ENCODE results near the gene SPOPL. TPM values are rescaled to one million over a fixed set of nuclear protein-coding genes. Genes with fewer than 3 reads are reported as not detected.

SPOPL gene
- total and polyA plus RNA-seq, 10 of the 15 experiments (the other 5 are each of a cell fraction or from before 2014, with no cell fraction given) = 4.0 to 25.0 (median 11.5) TPM

DNA sequence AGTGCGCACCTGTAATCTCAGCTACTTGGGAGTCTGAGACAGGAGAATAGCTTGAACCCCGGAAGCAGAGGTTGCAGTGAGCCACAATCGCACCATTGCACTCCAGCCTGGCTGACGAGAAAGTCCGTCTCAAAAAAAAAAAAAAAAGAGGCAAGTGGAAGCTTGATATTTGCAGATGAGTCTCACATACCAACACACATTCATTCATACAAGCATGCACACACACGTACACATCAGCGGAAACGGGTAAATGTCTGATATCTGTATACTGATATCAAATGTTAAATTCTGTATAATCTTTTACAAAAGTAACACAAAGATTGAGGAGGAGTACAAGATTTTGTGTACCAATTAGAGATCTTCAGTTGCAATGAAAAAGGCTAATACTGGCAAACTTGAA, 47.8 kb upstream of the SPOPL start:
- H2AFZ ChIP-seq (ENCODE audit: control insufficient read depth, low read depth, low read length) = no peak overlapping the region
- no TSS peak for BruUV-seq (replicated peaks)
- RAD21 ChIA-PET (ENCODE audit: unreplicated experiment) = no interaction called here

More for the DNA sequence above, 47.8 kb upstream of the SPOPL start:
- intact Hi-C loops (cut with micrococcal nuclease; ENCODE audit: unreplicated experiment) = no loop called here
- in situ Hi-C loops (cut with MboI) = no loop called here
- 97% methylated on average over 8 of the region's 8 CpGs for WGBS (ENCODE audit: insufficient coverage, insufficient replicate concordance, low lambda C conversion rate, missing lambda C conversion rate)
- DNase-seq (ENCODE audit: low read depth, low spot score) (no peak), ATAC-seq (no peak), FAIRE-seq (no peak)
- Histone ChIP-seq H3K9ac (ENCODE audit: control insufficient read depth, insufficient read depth, low read length) (no peak overlapping the region), H3K27ac (ENCODE audit: control insufficient read depth, insufficient read depth) (no peak overlapping the region), H3K27me3 (replicated peaks in 1 of 2; ENCODE audit: control insufficient read depth in 2 of 2, insufficient read depth in 2 of 2, low read length in 1 of 2) (no peaks in the 10 kb centered on the region), H3K36me3 (ENCODE audit: control insufficient read depth in 2 of 2, insufficient read depth in 2 of 2, low read length in 1 of 2) (no peaks in the 10 kb centered on the region), H3K4me1 (ENCODE audit: control insufficient read depth, insufficient read depth, low read length) (no peaks in the 10 kb centered on the region), H3K79me2 (ENCODE audit: control insufficient read depth, insufficient read depth, low read length) (no peaks in the 10 kb centered on the region), H3K9me3 (replicated peaks; ENCODE audit: control insufficient read depth, insufficient read depth, low read length) (no peaks in the 10 kb centered on the region), H3K4me3 (no peak overlapping the region), H4K20me1 (ENCODE audit: control insufficient read depth, insufficient read depth) (no peaks in the 10 kb centered on the region), H3K4me2 (ENCODE audit: control insufficient read depth, insufficient read depth) (no peak overlapping the region)
- ChIA-PET CTCF (no interaction called here), POLR2A (interaction anchor here (0.6 kb wide), 1 partner anchor 261 kb away, joined by 3 read pairs; no protein-coding TSS in a partner anchor), SMC1A (ENCODE audit: uncharacterized antibody, unreplicated experiment) (interaction anchor here (0.8 kb wide), 1 partner anchor 20 kb away, joined by 3 read pairs; no protein-coding TSS in a partner anchor)
- TF ChIP-seq NFYA (IDR thresholded peaks at IDR 0.05; ENCODE audit: borderline replicate concordance, low read depth, low read length) (no peak), HDAC6 (IDR thresholded peaks at IDR 0.05; ENCODE audit: unreplicated experiment) (no peak), HCFC1 (IDR thresholded peaks at IDR 0.05; ENCODE audit: low read length) (no peak), ETV6 (conservative IDR thresholded peaks at IDR 0.05 in 1 of 2, IDR thresholded peaks at IDR 0.05 in 1 of 2; ENCODE audit: borderline replicate concordance in 1 of 2, low read depth in 1 of 2) (no peak), STAT3 (IDR thresholded peaks at IDR 0.05; ENCODE audit: low read depth, low read length) (no peak), ATF7 (IDR thresholded peaks at IDR 0.05; ENCODE audit: low read depth) (no peak), ZNF274 (IDR thresholded peaks at IDR 0.05; ENCODE audit: insufficient read depth, insufficient read length) (no peak), BCL11A (IDR thresholded peaks at IDR 0.05; ENCODE audit: low read depth, low read length) (no peak), CREB1 (IDR thresholded peaks at IDR 0.05; ENCODE audit: low read depth) (no peak), POU2F2 (IDR thresholded peaks at IDR 0.05; ENCODE audit: borderline replicate concordance, low read depth, low read length) (no peak)
- TF ChIP-seq, protein P1, sequence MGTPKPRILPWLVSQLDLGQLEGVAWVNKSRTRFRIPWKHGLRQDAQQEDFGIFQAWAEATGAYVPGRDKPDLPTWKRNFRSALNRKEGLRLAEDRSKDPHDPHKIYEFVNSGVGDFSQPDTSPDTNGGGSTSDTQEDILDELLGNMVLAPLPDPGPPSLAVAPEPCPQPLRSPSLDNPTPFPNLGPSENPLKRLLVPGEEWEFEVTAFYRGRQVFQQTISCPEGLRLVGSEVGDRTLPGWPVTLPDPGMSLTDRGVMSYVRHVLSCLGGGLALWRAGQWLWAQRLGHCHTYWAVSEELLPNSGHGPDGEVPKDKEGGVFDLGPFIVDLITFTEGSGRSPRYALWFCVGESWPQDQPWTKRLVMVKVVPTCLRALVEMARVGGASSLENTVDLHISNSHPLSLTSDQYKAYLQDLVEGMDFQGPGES (IDR thresholded peaks at IDR 0.05) = no peak
- TF ChIP-seq, protein P2, sequence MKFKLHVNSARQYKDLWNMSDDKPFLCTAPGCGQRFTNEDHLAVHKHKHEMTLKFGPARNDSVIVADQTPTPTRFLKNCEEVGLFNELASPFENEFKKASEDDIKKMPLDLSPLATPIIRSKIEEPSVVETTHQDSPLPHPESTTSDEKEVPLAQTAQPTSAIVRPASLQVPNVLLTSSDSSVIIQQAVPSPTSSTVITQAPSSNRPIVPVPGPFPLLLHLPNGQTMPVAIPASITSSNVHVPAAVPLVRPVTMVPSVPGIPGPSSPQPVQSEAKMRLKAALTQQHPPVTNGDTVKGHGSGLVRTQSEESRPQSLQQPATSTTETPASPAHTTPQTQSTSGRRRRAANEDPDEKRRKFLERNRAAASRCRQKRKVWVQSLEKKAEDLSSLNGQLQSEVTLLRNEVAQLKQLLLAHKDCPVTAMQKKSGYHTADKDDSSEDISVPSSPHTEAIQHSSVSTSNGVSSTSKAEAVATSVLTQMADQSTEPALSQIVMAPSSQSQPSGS (IDR thresholded peaks at IDR 0.05; ENCODE audit: low read length) = no peak
